Measurements from ENCODE around the gene SOS1.
A peak's percentile ranks its signal among the peaks of the same experiment; 100 is the strongest.

The SOS1 gene

DNA sequence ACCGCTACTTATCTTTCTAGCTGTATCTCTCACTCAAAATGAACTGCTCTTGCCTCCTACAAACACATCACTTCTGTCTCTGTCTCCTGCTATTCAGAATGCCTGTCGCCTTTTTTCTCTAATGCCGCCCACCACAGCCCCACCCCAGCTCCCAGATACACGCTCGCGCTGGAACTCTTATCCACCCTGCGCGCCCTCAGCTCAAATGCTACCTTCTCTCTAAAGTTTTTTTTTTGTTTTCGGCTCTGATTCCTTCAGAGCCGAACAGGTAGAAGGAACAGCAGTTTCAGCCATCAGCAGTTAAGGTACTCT lies 3.9 kb upstream of the SOS1 start (continued):
- TF ChIP-seq ZNF202 (tag by site-specific recombination; IDR thresholded peaks at IDR 0.05; ENCODE audit: borderline replicate concordance) (no peak), ZNF621 (tag by site-specific recombination; IDR thresholded peaks at IDR 0.05) (no peak), ZNF302 (tag by site-specific recombination; IDR thresholded peaks at IDR 0.05; ENCODE audit: low read depth) (no peak), KLF10 (tag by site-specific recombination; IDR thresholded peaks at IDR 0.05) (no peak), ZNF449 (tag by site-specific recombination; IDR thresholded peaks at IDR 0.05) (0 out of 2 replicates have a peak, but pooled peaks have one; percentile 13)

GRCh38 chr2:39124000-39124745 lies 3.3 kb upstream of the SOS1 start:
- POLR2A ChIA-PET = interaction anchor here (0.5 to 2.0 kb wide), 11 partner anchors 16 to 1048 kb away, joined by 3 to 6 read pairs (median 4); partner anchors contain the start of gene SRSF7
- peak overlapping the region; percentile 61 for H3K27ac ChIP-seq (ENCODE audit: extremely low read depth, low read depth, low read length)
- no peaks in the 10 kb centered on the region for H3K9me3 ChIP-seq (ENCODE audit: control insufficient read depth, insufficient read depth, low read depth, low read length)
- CTCF ChIA-PET = interaction anchor here (0.5 to 5.0 kb wide), 17 partner anchors 9 to 786 kb away, joined by 3 to 47 read pairs (median 4); no protein-coding TSS in a partner anchor
- H3K36me3 ChIP-seq (ENCODE audit: control insufficient read depth in 2 of 2, insufficient read depth in 1 of 2, low read length in 2 of 2) = no peaks in the 10 kb centered on the region
- peaks cover 8% of the 10 kb centered on the region for H3K4me1 ChIP-seq (ENCODE audit: control insufficient read depth, insufficient read depth, low read length)
- H3K4me3 ChIP-seq (ENCODE audit: low read depth, low read length) = peak overlapping the region; percentile 78
- TF ChIP-seq ZNF776 (tag by site-specific recombination; IDR thresholded peaks at IDR 0.05; ENCODE audit: borderline replicate concordance) (no peak), ZNF140 (tag by site-specific recombination; IDR thresholded peaks at IDR 0.05) (no peak), ZBTB20 (tag by site-specific recombination; IDR thresholded peaks at IDR 0.05) (peak; percentile 38; the same call in 1 of the 2 replicates), ZNF530 (tag by site-specific recombination; IDR thresholded peaks at IDR 0.05; ENCODE audit: low read depth) (no peak), ZNF266 (tag by site-specific recombination; IDR thresholded peaks at IDR 0.05; ENCODE audit: low read depth) (no peak), ZNF610 (tag by site-specific recombination; IDR thresholded peaks at IDR 0.05; ENCODE audit: borderline replicate concordance) (peak; percentile 20; the same call in 1 of the 2 replicates), HOXA7 (CRISPR knock-in tag; IDR thresholded peaks at IDR 0.05; ENCODE audit: borderline replicate concordance) (no peak), MEIS1 (CRISPR knock-in tag; IDR thresholded peaks at IDR 0.05; ENCODE audit: borderline replicate concordance) (no peak), ZNF335 (tag by site-specific recombination; conservative IDR thresholded peaks at IDR 0.05) (peak; percentile 82), ZEB2 (tag by site-specific recombination; IDR thresholded peaks at IDR 0.05) (peak; percentile 82), WT1 (tag by site-specific recombination; IDR thresholded peaks at IDR 0.05) (peak; percentile 59; the same call in 1 of the 2 replicates), CTCF (tag by site-specific recombination; IDR thresholded peaks at IDR 0.05) (peak; percentile 91), ZNF311 (tag by site-specific recombination; IDR thresholded peaks at IDR 0.05; ENCODE audit: borderline replicate concordance) (no peak), ZNF777 (tag by site-specific recombination; IDR thresholded peaks at IDR 0.05; ENCODE audit: borderline replicate concordance) (peak; percentile 18; the same call in 1 of the 2 replicates), ZNF561 (tag by site-specific recombination; IDR thresholded peaks at IDR 0.05; ENCODE audit: borderline replicate concordance) (peak; percentile 89), ZNF837 (tag by site-specific recombination; IDR thresholded peaks at IDR 0.05) (no peak), ZFP41 (tag by site-specific recombination; IDR thresholded peaks at IDR 0.05; ENCODE audit: borderline replicate concordance) (no peak), ZNF521 (tag by site-specific recombination; IDR thresholded peaks at IDR 0.05) (no peak), BCL11B (tag by site-specific recombination; IDR thresholded peaks at IDR 0.05; ENCODE audit: low read depth) (no peak), KLF16 (tag by site-specific recombination; IDR thresholded peaks at IDR 0.05) (peak; percentile 85), SP2 (tag by site-specific recombination; IDR thresholded peaks at IDR 0.05) (peak; percentile 81), REPIN1 (tag by site-specific recombination; IDR thresholded peaks at IDR 0.05; ENCODE audit: low read depth) (no peak)
- TF ChIP-seq, protein P1, sequence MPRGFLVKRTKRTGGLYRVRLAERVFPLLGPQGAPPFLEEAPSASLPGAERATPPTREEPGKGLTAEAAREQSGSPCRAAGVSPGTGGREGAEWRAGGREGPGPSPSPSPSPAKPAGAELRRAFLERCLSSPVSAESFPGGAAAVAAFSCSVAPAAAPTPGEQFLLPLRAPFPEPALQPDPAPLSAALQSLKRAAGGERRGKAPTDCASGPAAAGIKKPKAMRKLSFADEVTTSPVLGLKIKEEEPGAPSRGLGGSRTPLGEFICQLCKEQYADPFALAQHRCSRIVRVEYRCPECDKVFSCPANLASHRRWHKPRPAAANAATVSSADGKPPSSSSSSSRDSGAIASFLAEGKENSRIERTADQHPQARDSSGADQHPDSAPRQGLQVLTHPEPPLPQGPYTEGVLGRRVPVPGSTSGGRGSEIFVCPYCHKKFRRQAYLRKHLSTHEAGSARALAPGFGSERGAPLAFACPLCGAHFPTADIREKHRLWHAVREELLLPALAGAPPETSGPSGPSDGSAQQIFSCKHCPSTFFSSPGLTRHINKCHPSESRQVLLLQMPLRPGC (tag by site-specific recombination; IDR thresholded peaks at IDR 0.05) = no peak
- TF ChIP-seq, protein P2, sequence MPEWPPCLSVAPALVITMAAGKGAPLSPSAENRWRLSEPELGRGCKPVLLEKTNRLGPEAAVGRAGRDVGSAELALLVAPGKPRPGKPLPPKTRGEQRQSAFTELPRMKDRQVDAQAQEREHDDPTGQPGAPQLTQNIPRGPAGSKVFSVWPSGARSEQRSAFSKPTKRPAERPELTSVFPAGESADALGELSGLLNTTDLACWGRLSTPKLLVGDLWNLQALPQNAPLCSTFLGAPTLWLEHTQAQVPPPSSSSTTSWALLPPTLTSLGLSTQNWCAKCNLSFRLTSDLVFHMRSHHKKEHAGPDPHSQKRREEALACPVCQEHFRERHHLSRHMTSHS (tag by site-specific recombination; IDR thresholded peaks at IDR 0.05) = no peak
